GM21717 (cell line): ENCODE results near the gene IKBKE.
"Not testable (repeated sequence)": the region's sequence is repeated elsewhere in the genome, so short reads cannot be mapped to it uniquely, and the experiment has no call there.

ENCODE experiments used
- ATAC-seq: cut with Tn5 transposase; IDR thresholded peaks from one replicate; pipeline ENCODE4 v1.9.1; 2021; ENCODE audit warnings: mild to moderate bottlenecking, moderate library complexity; ENCODE audit not compliant: unreplicated experiment

IKBKE gene

GRCh38 chr1:206472454-206472853 is 2.2 kb downstream of the IKBKE start:
- ATAC-seq, result no peak

GRCh38 chr1:206472886-206473285 is 2.6 kb downstream of the IKBKE start:
- ATAC-seq, result no peak

- no peak for ATAC-seq
Observed at GRCh38 chr1:206476058-206476457, 5.8 kb downstream of the IKBKE start.

DNA sequence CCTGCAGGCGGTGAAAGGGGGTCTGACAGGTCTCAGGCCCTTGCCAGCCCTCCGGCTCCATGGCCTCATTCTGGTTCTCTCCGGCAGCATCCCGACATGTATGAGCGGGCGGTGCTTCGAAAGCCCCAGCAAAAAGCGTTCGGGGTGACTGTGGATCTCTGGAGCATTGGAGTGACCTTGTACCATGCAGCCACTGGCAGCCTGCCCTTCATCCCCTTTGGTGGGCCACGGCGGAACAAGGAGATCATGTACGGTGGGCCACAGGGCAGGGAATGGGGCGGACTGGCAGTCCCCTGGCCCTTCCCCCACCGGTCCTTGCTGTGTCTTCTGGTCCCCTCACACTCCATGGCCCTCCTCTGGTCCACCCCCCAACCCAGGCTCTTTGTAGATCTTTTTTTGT is 6.3 kb downstream of the IKBKE start:
- ATAC-seq, result no peak

- no peak for ATAC-seq
Observed at GRCh38 chr1:206477110-206477509, 6.8 kb downstream of the IKBKE start.

GRCh38 chr1:206477581-206478380 is 7.5 kb downstream of the IKBKE start:
- no peak for ATAC-seq

DNA sequence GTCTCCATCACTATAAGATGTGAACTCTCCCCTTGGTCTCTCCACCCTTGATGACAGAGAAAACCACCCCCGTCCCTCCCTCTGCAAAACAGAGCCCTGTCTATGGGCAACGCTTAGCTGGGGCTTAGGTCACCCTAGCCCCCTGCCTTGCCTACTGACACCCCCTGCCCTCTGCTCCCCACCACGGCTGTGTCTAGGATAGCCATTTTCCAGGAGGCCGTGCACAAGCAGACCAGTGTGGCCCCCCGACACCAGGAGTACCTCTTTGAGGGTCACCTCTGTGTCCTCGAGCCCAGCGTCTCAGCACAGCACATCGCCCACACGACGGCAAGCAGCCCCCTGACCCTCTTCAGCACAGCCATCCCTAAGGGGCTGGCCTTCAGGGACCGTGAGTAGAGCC is 8.5 kb downstream of the IKBKE start:
- no peak for ATAC-seq

DNA sequence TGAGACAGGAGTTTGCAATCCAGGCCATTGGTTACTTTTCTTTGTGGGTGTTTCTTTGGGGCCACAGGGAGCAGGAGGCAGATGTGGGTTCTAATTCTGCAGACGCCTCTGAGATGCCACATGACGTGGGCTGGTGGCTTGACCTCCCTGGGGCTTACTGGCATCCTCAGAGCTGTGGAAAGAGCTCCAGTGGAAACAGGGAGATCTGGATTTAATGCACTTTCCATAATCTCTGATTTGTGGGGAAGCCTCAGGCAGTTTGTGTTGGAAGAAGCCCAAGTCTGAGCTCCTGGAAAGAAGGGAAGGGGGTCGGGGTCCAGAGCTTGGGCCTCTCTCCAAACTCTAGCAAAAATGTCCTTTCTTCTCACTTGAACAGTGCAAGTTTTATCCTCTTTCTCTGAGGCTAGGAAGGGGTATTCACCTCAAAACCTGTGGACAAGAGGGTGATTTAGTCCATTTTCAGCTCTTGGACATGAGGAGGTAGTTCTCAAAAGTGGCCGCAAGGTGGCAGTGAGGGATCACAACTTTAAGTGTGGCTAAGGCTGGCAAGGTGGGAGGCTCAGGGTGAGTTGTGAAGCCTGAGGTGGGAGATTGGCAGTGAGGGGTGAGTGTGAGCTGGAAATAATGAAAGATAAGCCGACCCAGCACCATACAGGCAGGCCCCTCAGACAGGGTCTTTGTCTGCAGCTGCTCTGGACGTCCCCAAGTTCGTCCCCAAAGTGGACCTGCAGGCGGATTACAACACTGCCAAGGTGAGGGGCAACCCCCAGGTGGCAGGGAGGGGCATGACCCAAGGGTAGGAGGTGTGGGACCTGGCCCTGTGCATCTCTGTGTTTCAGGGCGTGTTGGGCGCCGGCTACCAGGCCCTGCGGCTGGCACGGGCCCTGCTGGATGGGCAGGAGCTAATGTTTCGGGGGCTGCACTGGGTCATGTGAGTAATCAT is 9.2 kb downstream of the IKBKE start:
- ATAC-seq, result no peak

GRCh38 chr1:206480211-206480610 is 9.9 kb downstream of the IKBKE start:
- ATAC-seq, result no peak

- no peak for ATAC-seq
Observed at GRCh38 chr1:206482611-206483010, 12.3 kb downstream of the IKBKE start.

DNA sequence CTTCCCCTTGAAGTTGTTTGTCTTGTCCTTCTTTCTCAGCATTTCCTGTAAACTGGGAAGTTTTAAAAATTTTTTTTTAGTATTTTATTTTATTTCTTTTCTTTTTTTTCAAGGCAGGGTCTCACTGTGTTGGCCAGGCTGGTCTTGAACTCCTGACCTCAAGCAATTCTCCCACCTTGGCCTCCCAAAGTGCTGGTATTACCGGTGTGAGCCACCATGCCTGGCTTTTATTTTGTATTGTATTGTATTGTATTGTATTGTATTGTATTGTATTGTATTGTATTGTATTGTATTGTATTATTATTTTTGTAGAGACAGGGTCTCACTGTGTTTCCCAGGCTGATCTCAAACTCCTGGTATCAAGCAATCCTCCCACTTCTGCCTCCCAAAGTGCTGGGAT is 13.6 kb downstream of the IKBKE start:
- not testable (repeated sequence) for ATAC-seq

GRCh38 chr1:206484901-206485300 is 14.6 kb downstream of the IKBKE start:
- ATAC-seq, result no peak

GRCh38 chr1:206486995-206487788 is 16.9 kb downstream of the IKBKE start:
- ATAC-seq, result no peak

- no peak for ATAC-seq
Observed at GRCh38 chr1:206487970-206488369, 17.7 kb downstream of the IKBKE start.

DNA sequence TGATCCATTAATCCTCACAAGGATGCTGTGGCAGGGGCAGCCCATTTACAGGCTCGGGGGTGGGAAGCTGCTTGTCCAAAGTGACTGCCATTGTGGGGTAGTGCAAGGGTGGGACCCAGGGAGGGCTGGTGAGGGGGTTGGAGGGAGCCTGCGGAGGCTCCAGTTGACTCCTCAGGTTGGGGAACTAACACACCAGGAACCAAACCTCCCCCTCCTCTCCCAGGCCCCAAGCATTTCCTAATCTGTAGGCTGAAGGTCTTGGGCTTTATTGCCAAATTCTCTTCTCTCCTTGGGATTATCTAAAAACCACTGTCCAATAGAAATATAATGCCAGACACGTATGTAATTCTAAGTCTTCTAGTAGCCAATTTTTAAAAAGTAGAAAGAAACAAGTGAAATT is 18.2 kb downstream of the IKBKE start:
- ATAC-seq, result no peak

- ATAC-seq, result no peak
Observed at GRCh38 chr1:206489980-206490770, 19.9 kb downstream of the IKBKE start.

DNA sequence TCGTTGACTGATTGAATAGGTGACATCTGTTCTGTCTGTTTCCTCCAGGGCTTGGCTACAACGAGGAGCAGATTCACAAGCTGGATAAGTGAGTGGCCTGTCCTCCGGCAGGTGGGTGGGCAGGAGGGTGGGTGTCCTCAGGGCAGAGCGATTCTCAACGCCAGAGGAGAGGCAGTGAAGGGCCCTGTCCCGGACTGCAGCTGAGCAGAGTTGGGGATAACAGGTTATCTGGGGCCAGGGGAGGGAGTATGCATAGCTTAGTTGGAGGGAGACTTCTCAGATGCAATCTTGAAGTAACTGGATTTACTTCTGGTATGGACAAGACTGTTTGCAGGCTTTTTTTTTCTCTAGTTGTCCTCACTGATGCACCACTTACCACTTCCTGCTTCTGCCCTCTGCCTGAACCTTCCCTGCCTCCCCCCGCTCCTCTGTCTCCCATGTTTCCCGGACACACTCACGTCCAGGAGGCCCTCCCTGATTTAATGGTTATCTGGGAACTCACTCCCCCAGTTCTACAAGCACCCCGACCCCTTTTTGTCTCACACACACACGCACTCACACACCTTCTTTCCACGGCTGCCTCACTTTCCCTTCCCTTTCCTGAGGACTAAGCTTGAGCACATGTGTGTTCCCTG is 20.6 kb downstream of the IKBKE start:
- no peak for ATAC-seq

DNA sequence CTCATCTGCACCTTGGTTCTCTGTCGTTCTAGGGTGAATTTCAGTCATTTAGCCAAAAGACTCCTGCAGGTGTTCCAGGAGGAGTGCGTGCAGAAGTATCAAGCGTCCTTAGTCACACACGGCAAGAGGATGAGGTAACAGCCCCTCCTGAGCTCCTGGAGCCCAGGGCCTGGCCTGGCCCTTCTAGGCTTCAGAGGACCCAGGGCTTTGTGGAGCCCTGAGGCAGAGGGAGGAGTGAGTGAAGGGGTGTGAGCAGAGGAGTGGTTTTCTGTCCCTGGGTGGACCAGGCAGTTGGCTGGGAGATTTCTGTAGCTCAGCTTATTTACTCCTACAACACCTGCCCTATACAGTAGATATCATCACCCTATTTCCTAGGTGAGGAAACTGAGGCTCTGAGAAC is 21.3 kb downstream of the IKBKE start:
- no peak for ATAC-seq

DNA sequence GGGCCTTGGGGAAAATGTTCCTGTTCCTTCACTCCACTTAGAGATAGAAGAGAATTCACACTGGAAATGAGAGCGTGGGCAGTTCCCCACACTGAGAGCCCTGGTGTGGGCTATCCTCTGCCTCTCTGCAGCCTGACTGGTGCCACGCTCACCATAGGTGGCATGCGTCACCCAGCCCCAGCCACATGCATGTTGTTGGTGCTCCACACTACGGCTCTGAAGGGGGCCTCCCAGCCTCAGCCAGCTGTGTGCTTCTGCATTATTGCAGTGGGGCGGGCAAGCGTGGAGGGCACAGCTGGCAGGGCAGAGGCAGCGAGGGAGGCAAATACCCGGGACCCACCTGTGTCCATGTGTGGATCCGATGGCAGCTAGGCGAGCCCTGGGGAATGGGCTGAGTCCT is 22.3 kb downstream of the IKBKE start:
- ATAC-seq, result no peak

DNA sequence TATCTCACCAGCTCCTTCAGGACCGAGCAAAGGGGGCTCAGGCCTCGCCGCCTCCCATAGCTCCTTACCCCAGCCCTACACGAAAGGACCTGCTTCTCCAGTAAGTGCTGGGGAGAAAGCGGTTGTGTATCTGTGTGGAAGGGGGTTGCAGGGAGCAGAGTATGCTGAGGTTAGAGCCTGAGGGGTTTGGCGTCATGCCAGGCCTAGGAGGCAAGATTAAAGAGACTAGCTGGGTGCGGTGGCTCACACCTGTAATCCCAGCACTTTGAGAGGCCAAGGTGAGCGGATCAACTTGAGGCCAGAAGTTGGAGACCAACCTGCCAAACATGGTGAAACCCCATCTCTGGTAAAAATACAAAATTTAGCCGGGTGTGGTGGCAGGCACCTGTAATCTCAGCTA is 23.0 kb downstream of the IKBKE start:
- no peak for ATAC-seq
